ENCODE measurements around the gene AGAP9.
"Not testable (repeated sequence)": the region's sequence is repeated elsewhere in the genome, so short reads cannot be mapped to it uniquely, and the experiment has no call there.

DNA sequence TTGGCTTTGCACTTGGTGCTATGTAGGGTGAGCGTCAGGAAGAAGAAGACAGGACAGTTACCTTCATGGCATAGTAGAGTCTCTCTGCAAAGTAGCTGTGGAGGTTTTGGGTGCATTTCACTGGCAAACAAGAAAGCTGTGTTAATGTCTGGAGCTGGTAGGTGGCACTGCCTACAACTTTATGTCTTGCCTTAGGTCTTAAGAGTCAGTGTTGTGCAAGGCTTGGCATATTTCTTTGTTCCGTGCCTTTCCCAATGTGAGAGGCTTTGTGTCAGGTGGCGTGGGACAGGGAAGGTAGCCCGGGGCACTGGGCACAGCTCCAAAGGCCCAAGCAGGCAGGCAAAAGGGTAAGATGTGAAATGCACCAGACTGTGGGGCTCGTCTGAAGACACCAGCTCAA is 51.4 kb downstream of the AGAP9 start:
- TF ChIP-seq CEBPB (IDR thresholded peaks at IDR 0.05; ENCODE audit: low read depth); RAD21 (IDR thresholded peaks at IDR 0.05; ENCODE audit: low read depth); POLR2A (IDR thresholded peaks at IDR 0.05; ENCODE audit: borderline replicate concordance, extremely low read depth, insufficient read depth, insufficient read length); SP1 (IDR thresholded peaks at IDR 0.05; ENCODE audit: low read depth); SIN3A (IDR thresholded peaks at IDR 0.05; ENCODE audit: low read depth); SRF (IDR thresholded peaks at IDR 0.05; ENCODE audit: low read depth): not testable (repeated sequence)
- TF ChIP-seq, protein P1, sequence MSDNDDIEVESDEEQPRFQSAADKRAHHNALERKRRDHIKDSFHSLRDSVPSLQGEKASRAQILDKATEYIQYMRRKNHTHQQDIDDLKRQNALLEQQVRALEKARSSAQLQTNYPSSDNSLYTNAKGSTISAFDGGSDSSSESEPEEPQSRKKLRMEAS (IDR thresholded peaks at IDR 0.05) = not testable (repeated sequence)
